ENCODE data around the gene FRMD4A. TPM values are rescaled to one million over a fixed set of nuclear protein-coding genes. Genes with fewer than 3 reads are reported as not detected.

Gene FRMD4A
- total and polyA plus RNA-seq, 10 of the 15 experiments (the other 5 are each of a cell fraction or from before 2014, with no cell fraction given), result 17.8 to 75.2 (median 39.1) TPM

- CTCF ChIA-PET, result no interaction called here
- POLR2A ChIA-PET, result no interaction called here
- Histone ChIP-seq H3K79me2 (ENCODE audit: control insufficient read depth, insufficient read depth, low read length) (no peaks in the 10 kb centered on the region), H3K4me3 (no peak overlapping the region), H4K20me1 (ENCODE audit: control insufficient read depth, insufficient read depth) (no peaks in the 10 kb centered on the region), H2AFZ (ENCODE audit: control insufficient read depth, low read depth, low read length) (no peak overlapping the region), H3K9me3 (replicated peaks; ENCODE audit: control insufficient read depth, insufficient read depth, low read length) (no peaks in the 10 kb centered on the region; the same call in 2 of the 3 replicates), H3K27ac (ENCODE audit: control insufficient read depth, insufficient read depth) (no peak overlapping the region), H3K4me2 (ENCODE audit: control insufficient read depth, insufficient read depth) (no peak overlapping the region), H3K4me1 (ENCODE audit: control insufficient read depth, insufficient read depth, low read length) (no peaks in the 10 kb centered on the region), H3K9ac (ENCODE audit: control insufficient read depth, insufficient read depth, low read length) (no peak overlapping the region), H3K36me3 (ENCODE audit: control insufficient read depth in 2 of 2, insufficient read depth in 2 of 2, low read length in 1 of 2) (no peaks in the 10 kb centered on the region), H3K27me3 (replicated peaks in 1 of 2; ENCODE audit: control insufficient read depth in 2 of 2, insufficient read depth in 2 of 2, low read length in 1 of 2) (peaks cover 0 to 3% of the 10 kb centered on the region in 2 experiments; a peak in 2 of 4 replicates)
- no peak for FAIRE-seq
- no peak for TF ChIP-seq RFX5 (IDR thresholded peaks at IDR 0.05; ENCODE audit: low read depth, low read length)
- no peak for TF ChIP-seq E4F1 (IDR thresholded peaks at IDR 0.05; ENCODE audit: borderline replicate concordance, partially characterized antibody)
- no peak for TF ChIP-seq IRF5 (IDR thresholded peaks at IDR 0.05; ENCODE audit: borderline replicate concordance)
- TF ChIP-seq MTA2 (IDR thresholded peaks at IDR 0.05; ENCODE audit: low read depth), result no peak
- no peak for TF ChIP-seq BCL11A (IDR thresholded peaks at IDR 0.05; ENCODE audit: low read depth, low read length)
- TF ChIP-seq TCF3 (IDR thresholded peaks at IDR 0.05; ENCODE audit: borderline replicate concordance, insufficient read depth, low read depth, low read length), result no peak
- no peak for TF ChIP-seq NR2C1 (IDR thresholded peaks at IDR 0.05)
- WGBS (ENCODE audit: insufficient coverage, insufficient replicate concordance, low lambda C conversion rate, missing lambda C conversion rate), result 28% methylated on average over 2 of the region's 2 CpGs
- RAD21 ChIA-PET (ENCODE audit: unreplicated experiment), result no interaction called here
- no TSS peak for BruUV-seq (replicated peaks)
- in situ Hi-C loops (cut with MboI) (no loop called here), intact Hi-C loops (cut with micrococcal nuclease; ENCODE audit: unreplicated experiment) (no loop called here)
- no peak for ATAC-seq
- SMC1A ChIA-PET (ENCODE audit: uncharacterized antibody, unreplicated experiment), result no interaction called here
- DNase-seq (ENCODE audit: low read depth, low spot score), result no peak
Observed at GRCh38 chr10:14254368-14254767, 76.4 kb downstream of the FRMD4A start.

All from GM12878 (cell line).